ENCODE results near the gene IGSF3. TPM values are rescaled to one million over a fixed set of nuclear protein-coding genes. Genes with fewer than 3 reads are reported as not detected.

IGSF3 gene
- total and polyA plus RNA-seq, 2 of the 13 experiments (the other 11 are each of a cell fraction or from before 2014, with no cell fraction given) = 0.11 to 0.16 TPM

- no peak for TF ChIP-seq ZFP36L1 (CRISPR knock-in tag; IDR thresholded peaks at IDR 0.05)
- no peak for TF ChIP-seq FOXM1 (CRISPR knock-in tag; IDR thresholded peaks at IDR 0.05)
- TF ChIP-seq ZSCAN29 (CRISPR knock-in tag; conservative IDR thresholded peaks at IDR 0.05) = no peak
- no peak for TF ChIP-seq RBFOX2 (IDR thresholded peaks at IDR 0.05; ENCODE audit: low read depth, low read length)
- TF ChIP-seq TIGD3 (CRISPR knock-in tag; IDR thresholded peaks at IDR 0.05; ENCODE audit: borderline replicate concordance) = no peak
- no peak for TF ChIP-seq ZNF224 (CRISPR knock-in tag; IDR thresholded peaks at IDR 0.05)
- no peak for TF ChIP-seq FOXP1 (IDR thresholded peaks at IDR 0.05)
- no peak for TF ChIP-seq FOXP1 (CRISPR knock-in tag; IDR thresholded peaks at IDR 0.05)
- TF ChIP-seq SMAD3 (CRISPR knock-in tag; IDR thresholded peaks at IDR 0.05) = no peak
- no peak for TF ChIP-seq CEBPG (CRISPR knock-in tag; IDR thresholded peaks at IDR 0.05)
- TF ChIP-seq ZNF776 (CRISPR knock-in tag; IDR thresholded peaks at IDR 0.05) = no peak
- TF ChIP-seq, protein P1, sequence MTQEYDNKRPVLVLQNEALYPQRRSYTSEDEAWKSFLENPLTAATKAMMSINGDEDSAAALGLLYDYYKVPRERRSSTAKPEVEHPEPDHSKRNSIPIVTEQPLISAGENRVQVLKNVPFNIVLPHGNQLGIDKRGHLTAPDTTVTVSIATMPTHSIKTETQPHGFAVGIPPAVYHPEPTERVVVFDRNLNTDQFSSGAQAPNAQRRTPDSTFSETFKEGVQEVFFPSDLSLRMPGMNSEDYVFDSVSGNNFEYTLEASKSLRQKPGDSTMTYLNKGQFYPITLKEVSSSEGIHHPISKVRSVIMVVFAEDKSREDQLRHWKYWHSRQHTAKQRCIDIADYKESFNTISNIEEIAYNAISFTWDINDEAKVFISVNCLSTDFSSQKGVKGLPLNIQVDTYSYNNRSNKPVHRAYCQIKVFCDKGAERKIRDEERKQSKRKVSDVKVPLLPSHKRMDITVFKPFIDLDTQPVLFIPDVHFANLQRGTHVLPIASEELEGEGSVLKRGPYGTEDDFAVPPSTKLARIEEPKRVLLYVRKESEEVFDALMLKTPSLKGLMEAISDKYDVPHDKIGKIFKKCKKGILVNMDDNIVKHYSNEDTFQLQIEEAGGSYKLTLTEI (CRISPR knock-in tag; conservative IDR thresholded peaks at IDR 0.05) = no peak
- no peak for TF ChIP-seq NR2C2 (CRISPR knock-in tag; IDR thresholded peaks at IDR 0.05; ENCODE audit: borderline replicate concordance)
- TF ChIP-seq ZNF24 (IDR thresholded peaks at IDR 0.05) = no peak
- H3K4me2 ChIP-seq (ENCODE audit: low read depth, low read length) = no peak overlapping the region
- POLR2A ChIA-PET = no interaction called here
- no peaks in the 10 kb centered on the region for H3K4me1 ChIP-seq (ENCODE audit: insufficient read depth, low read length)
- H3K9ac ChIP-seq (ENCODE audit: insufficient read depth, low read depth, low read length) = no peak overlapping the region
- no peaks in the 10 kb centered on the region for H3K79me2 ChIP-seq (ENCODE audit: insufficient read depth, low read length)
- no peak overlapping the region for H3K4me3 ChIP-seq (replicated peaks in 1 of 3; ENCODE audit: insufficient read depth in 1 of 3, low read depth in 2 of 3, low read length in 3 of 3)
- no peaks in the 10 kb centered on the region for H4K20me1 ChIP-seq (ENCODE audit: insufficient read depth, low read length)
- CTCF ChIA-PET (ENCODE audit: low intra/inter-chr PET ratio, low total read pairs) = no interaction called here
- 0% methylated on average over 2 of the region's 2 CpGs for WGBS (ENCODE audit: low lambda C conversion rate)
- H3K27ac ChIP-seq (ENCODE audit: extremely low read length, insufficient read depth, low read length) = no peak overlapping the region
- in situ Hi-C loops (cut with HindIII; ENCODE audit: extremely low pct_ligation_motif_present, low pct_unique_long_range_greater_than_20kb) (no loop called here), intact Hi-C loops (cut with micrococcal nuclease; ENCODE audit: unreplicated experiment) (no loop called here)
- H3K36me3 ChIP-seq (replicated peaks in 1 of 2; ENCODE audit: control insufficient read depth in 1 of 2, insufficient read depth in 2 of 2, low read length in 2 of 2) = no peaks in the 10 kb centered on the region
- H2AFZ ChIP-seq (ENCODE audit: low read length) = no peak overlapping the region
- no TSS peak for BruUV-seq (replicated peaks)
- FAIRE-seq (no peak), ATAC-seq (no peak), DNase-seq (ENCODE audit: low spot score) (no peak)
- no peaks in the 10 kb centered on the region for H3K9me3 ChIP-seq (ENCODE audit: low read length)
- no peaks in the 10 kb centered on the region for H3K27me3 ChIP-seq (ENCODE audit: control insufficient read depth in 1 of 2, insufficient read depth in 2 of 2, low read length in 2 of 2)
Observed at GRCh38 chr1:116706123-116706522, 38.6 kb upstream of the IGSF3 start.
